Measurements from ENCODE around the gene SLC15A3.
A peak's percentile ranks its signal among the peaks of the same experiment; 100 is the strongest.

Gene SLC15A3

GRCh38 chr11:60927600-60927999 lies 24.4 kb downstream of the SLC15A3 start:
- DNase-seq, result no peak

DNA sequence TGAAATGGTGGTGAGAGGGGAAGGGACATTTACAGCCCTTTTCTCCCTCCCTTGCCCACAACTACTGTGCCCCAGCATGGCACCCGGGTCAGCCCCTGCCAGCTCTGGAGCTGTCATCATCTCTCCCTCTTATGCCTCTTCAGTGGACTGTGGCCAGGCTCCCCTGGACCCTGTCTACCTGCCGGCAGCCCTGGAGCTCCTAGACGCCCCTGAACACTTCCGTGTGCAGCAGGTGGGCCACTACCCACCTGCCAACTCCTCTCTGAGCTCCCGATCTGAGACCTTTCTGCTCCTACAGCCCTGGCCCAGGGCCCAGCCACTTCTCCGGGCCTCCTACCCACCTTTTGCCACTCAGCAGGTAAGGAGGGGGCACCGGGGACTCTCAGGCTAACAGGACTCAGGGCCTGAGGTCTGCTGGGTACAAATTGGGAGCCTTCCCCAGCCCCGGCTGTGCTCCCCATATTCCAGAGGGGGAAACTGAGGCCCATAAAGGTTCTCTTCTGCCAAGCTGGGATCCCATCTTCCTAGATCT lies 24.8 kb downstream of the SLC15A3 start:
- DNase-seq, result no peak

DNA sequence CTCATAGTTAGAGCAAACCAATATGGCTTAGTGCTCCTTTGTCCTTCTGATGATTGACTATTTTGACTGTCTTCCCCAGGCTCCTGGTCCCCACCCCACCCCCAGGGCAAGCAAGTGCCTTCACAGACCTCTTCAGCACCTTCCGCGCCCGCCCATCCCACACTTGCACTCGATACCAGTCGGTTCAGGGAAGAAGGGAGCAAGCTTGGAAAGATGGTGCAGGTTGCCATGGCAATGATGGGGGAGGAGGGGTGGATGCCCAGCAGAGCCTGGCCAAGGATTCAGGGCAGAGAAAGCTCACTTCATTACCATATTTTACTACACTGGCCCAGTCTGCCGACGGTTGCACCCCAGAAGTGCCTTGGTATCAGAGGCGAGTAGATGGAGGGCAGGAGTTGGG lies 25.5 kb downstream of the SLC15A3 start:
- no peak for DNase-seq

DNA sequence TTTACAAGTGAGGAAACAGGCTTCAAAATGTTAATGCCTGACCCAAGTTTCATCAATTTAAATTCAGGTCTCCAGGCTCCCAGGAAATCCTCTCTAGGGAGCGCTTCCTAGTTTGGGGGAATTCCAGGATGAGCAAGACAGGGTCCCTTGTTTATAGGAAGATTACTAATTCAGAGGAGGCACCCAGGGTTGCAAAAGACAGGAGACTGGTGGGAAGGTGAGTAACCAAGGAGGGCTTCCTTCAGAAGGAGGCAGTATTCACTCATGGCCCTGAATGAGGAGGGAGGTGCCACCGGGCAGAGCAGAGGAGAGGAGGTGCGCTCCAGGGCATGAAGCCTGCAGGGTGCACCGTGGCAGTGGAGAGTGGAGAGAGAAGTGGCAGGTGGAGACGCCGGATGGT lies 26.1 kb downstream of the SLC15A3 start:
- no peak for DNase-seq

- DNase-seq, result peak; percentile 80
Observed at GRCh38 chr11:60924906-60925853, 26.8 kb downstream of the SLC15A3 start.

GRCh38 chr11:60924110-60924905 lies 27.7 kb downstream of the SLC15A3 start, which contains the start of gene TMEM132A:
Gene TMEM132A (plus strand): TSS chr11:60924460. CDS start chr11:60924634, 174 bp downstream.
- DNase-seq, result peak; percentile 78

DNA sequence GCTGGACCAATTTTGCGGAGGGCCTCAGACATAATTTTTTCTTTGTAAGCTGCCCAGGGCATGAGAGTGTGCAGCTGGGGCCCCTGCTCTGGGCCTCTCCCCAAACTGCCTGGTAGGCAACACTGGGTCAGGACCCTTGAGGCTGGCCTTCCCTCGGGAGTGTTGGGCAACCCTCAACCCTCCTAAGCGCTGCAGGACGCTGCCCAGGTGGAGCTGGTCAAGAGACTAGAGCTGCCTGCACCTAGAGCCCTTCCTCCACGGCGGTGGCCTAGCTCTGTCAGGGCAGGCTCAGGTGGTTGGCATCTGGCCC lies 28.2 kb downstream of the SLC15A3 start:
- DNase-seq, result no peak

- no peak for DNase-seq
Observed at GRCh38 chr11:60923326-60923725, 28.6 kb downstream of the SLC15A3 start.

DNA sequence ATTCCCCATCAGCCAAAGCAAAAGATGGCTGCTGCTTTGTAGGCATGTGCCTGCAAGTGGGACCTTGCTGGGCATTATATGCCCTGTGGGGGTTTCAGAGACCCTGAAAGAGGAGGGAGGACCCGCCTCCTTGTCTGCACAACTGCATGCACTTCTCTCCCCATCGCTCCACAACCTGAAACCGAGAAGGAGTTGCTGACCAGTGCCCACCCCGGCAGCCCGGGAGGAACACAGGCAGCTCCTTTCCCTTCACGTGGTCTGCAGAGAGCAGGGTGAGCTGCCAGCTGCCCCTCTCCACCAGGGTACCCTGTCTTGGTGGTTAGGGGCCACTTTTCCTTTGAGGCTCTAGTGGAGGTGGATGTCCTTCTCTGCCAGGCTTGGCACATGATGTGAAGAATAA lies 29.1 kb downstream of the SLC15A3 start:
- DNase-seq, result no peak

GRCh38 chr11:60921777-60922335 lies 30.1 kb downstream of the SLC15A3 start:
- no peak for DNase-seq

DNA sequence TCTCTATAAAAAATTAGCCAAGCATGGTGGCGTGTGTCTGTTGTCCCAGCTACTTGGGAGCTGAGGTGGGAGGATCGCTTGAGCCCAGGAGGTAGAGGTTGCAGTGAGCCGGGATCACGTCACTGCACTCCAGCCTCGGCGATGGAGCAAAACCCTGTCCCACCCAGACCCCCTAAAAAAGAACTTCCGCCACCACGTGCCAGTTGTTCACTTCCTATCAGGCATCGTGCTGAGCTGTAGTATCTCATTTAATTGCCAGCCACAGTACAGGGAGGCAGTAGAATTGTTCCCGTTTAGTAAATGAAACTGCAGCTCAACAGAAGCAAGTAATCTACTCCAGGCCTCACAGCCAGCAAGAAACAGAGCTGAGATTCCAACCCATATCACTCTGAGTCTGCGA lies 30.7 kb downstream of the SLC15A3 start:
- no peak for DNase-seq

DNA sequence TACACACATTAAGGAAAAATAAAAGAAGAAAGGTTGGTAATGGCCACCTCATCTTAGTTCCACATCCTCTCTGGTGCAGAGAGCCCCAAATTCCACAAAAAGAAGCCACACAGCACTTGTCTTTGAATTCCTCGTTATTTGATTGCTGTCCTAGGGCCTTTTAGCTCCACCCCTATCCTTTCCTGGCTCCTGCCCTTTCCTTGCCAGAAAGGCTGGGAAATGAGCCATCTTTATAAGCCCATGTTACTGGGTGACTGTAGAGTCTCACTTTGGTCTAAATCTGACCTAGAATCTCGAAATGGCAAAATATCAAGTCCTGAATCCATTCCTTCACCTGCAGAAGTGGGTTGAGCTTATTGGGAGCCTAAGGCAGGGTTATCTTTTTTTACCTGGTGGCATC lies 32.0 kb downstream of the SLC15A3 start:
- DNase-seq, result no peak

DNA sequence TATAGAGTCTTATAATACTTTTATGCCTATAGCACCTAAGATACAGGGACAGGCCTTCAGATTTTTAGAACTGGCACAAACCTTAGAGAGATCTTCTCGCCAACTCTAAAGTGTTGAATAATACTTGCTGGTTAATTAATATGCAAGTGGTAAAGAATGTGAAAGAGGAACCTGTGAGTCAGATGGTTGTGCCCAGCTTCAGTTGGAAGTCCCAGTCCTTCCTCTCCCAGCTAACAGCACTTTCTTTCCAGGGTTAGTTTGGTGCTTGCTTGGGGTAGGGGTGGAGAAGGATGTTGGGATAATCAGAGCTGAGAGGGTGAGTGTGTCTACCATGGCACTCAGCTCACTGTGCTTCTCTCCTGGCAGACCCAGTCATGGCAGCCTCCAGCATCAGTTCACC lies 32.7 kb downstream of the SLC15A3 start:
- DNase-seq, result no peak

- DNase-seq, result no peak
Observed at GRCh38 chr11:60918939-60919265, 33.1 kb downstream of the SLC15A3 start.

DNA sequence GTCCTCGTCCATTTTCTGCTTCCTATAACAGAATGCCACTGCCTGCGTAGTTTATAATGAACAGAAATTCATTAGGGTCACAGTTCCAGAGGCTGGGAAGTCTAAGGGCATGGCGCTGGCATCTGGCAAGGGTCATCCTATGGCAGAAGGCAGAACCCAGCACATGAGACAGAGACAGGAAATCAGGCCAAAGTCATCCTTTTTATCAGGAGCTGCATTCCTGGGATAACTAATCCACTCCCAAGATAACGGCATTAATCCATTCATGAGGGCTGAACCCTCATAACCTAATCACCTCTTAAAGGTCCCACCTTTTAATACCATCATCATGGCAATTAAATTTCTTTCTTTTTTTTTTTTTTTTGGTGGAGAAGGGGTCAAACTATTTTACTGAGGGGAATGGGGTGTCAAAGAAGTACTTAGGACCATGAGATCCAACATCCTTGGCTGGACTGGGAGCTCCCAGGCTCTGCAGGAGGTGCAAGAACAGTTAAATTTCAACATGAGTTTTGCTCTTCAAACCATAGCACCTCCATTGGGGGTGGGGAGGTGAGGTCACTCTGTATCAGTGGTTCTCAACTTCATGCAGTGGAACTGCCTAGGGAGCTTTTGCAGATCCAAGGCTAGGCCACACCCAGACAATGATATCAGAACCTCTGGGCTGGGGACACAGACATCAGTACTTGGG lies 33.6 kb downstream of the SLC15A3 start:
- DNase-seq, result no peak

DNA sequence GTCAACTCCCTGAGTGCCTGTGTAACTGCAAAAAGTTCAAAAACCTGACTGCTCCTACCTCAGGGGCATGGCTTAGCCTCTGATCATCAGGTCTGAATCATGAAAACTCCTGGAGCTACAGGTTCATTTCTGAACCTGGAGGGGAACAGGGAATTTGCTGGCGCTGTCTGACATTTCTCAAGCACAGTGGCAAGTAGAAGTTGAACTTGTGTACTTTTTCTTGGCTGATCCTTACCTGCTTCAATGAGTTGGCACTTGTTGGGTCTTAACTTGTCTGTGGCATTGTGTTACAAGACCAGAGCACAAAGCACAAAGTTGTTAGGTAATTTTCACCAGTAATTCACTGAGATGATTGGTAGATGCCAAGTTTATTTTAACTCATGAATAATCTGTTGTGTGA lies 34.7 kb downstream of the SLC15A3 start:
- DNase-seq, result no peak

- DNase-seq, result no peak
Observed at GRCh38 chr11:60916669-60917206, 35.2 kb downstream of the SLC15A3 start.

DNA sequence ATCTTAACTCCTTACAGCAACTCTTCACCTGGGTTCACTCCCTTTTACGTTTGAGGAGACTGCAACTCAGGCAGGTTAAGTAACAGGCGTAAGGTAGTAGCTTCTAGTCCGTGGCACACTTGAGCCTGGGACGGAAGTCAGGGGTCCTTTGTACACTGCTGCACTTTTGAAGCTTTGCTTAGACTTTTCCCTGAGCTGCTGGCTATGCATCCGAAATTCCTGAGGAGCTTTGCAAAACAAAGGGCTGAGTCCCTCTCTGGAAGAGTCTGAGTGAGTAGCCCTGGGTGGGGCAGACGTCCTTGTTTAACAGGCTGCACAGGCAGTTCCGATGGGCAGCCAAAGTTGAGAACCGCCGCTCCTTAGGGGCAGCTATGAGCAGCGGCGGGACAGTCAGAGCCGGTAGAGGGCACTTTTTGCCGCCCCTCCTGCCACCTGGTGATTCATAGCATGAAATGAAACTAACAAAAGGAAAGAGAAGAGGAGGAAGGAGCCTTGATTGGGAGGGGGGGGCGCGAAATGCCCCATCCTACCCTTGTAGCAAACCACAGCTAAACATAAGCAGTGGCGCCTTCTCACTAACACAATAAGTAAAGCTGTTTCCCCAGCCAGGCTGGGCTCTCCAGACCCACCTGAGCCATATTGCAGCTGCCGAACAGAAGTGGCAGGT lies 36.6 kb downstream of the SLC15A3 start:
- peak; percentile 69 for DNase-seq

DNA sequence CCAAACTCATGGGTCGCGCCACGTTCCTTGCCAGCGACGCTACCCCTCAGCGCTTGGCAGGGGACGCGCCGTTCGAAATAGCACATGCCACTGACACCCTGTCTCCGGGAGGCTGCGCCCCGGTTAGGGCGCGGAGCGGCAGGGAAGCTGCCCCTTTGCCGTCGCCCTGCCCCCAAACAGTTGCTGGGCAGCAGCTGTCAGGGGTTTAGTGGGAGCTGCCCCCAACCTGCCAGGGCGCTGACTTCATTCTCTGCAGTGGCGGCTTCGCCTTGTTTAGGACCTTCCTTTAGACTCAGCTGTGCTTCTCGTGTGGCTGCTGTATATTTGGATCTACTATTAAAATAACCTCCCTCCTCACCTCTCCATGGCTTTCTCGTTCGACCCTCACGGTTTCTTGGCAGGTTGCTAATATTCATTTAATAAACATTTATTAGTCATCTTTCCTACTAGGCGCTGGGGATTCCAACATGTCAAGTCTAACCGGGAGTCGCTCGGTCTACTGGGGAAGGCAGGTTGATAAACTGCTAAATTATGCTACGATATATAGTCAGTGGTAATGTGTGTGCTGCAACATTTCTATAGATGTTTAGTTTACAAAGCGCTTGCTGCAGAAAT lies 37.2 kb downstream of the SLC15A3 start:
- no peak for DNase-seq

- peak; percentile 98 for DNase-seq
Observed at GRCh38 chr11:60913793-60914632, 38.0 kb downstream of the SLC15A3 start, which contains the start of gene TMEM109. Gene TMEM109 (plus strand): TSS chr11:60914158. CDS start chr11:60919694, 5,536 bp downstream.

All from retina (tissue), 1 donor.